GM10248 (cell line): Measurements from ENCODE around the gene YWHAE.
A peak's percentile ranks its signal among the peaks of the same experiment; 100 is the strongest.
"Not testable (repeated sequence)": the region's sequence is repeated elsewhere in the genome, so short reads cannot be mapped to it uniquely, and the experiment has no call there.

Experiments
- CTCF ChIA-PET: fragments of 300-600 bp; sonication (Branson Sonifier 250); formaldehyde crosslinking; extraction: SDS; loops from one replicate; lab custom pipeline; 2021; ENCODE audit warnings: antibody characterized with exemption; lab: Yijun Ruan, JAX
- POLR2A ChIA-PET: fragments of 350-650 bp; sonication (Branson Sonifier 250); formaldehyde crosslinking; extraction: SDS; loops from one replicate; lab custom pipeline; 2020; ENCODE audit warnings: antibody characterized with exemption; lab: Yijun Ruan, JAX
- DNase-seq: peaks from one replicate; pipeline ENCODE4 v3.0.0; 2012; ENCODE audit errors: extremely low spot score
- TF ChIP-seq, protein P1 (sequence below): IDR thresholded peaks from 2 replicates; pipeline ENCODE4 v1.5.1; 2012; ENCODE audit warnings: mild to moderate bottlenecking, low read depth; ENCODE audit errors: extremely low read depth, missing control alignments, control extremely low read depth

Gene YWHAE

DNA sequence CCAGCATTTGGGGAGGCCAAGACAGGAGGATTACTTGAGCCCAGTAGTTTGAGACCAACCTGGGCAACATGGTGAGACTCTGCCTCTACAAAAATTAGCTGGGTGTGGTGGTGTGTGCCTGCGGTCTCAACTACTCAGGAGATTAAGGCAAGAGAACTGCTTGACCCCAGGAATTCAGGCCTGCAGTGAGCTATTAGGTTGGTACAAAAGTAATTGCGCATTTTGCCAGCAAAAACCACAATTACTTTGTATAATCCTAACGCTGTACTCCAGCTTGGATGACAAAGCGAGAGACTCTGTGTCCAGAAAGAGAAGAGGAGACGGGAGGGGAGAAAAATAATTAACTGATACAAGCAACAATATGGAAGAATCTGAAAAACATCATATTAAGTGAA is 32.7 kb downstream of the YWHAE start:
- TF ChIP-seq, protein P1, sequence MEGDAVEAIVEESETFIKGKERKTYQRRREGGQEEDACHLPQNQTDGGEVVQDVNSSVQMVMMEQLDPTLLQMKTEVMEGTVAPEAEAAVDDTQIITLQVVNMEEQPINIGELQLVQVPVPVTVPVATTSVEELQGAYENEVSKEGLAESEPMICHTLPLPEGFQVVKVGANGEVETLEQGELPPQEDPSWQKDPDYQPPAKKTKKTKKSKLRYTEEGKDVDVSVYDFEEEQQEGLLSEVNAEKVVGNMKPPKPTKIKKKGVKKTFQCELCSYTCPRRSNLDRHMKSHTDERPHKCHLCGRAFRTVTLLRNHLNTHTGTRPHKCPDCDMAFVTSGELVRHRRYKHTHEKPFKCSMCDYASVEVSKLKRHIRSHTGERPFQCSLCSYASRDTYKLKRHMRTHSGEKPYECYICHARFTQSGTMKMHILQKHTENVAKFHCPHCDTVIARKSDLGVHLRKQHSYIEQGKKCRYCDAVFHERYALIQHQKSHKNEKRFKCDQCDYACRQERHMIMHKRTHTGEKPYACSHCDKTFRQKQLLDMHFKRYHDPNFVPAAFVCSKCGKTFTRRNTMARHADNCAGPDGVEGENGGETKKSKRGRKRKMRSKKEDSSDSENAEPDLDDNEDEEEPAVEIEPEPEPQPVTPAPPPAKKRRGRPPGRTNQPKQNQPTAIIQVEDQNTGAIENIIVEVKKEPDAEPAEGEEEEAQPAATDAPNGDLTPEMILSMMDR, result no peak
- DNase-seq, result no peak
- CTCF ChIA-PET, result interaction anchor here (2.3 to 4.3 kb wide), 5 partner anchors 11 to 165 kb away, joined by 13 to 100 read pairs (median 53); partner anchors contain the start of genes INPP5K and MYO1C
- POLR2A ChIA-PET, result interaction anchor here (0.6 kb wide), 1 partner anchor 233 kb away, joined by 3 read pairs; no protein-coding TSS in a partner anchor

DNA sequence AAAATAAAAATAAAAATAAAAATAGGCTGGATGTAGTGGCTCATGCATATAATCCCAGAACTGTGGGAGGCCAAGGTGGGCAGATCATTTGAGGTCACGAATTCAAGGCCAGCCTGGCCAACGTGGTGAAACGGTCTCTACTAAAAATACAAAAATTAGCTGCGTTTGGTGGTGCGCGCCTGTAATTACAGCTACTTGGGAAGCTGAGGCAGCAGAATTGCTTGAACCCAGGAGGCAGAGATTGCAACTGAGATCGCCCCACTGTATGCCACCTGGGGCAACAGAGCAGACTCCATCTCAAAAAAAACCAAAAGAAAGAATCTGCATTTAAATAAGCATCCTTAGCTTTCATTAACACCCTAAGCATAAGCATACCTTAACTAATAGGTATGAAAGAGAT is 33.8 kb downstream of the YWHAE start:
- ChIA-PET POLR2A (interaction anchor here (0.8 to 1.8 kb wide), 3 partner anchors 22 to 31 kb away, joined by 3 to 5 read pairs (median 3); no protein-coding TSS in a partner anchor), CTCF (interaction anchor here (0.8 to 6.4 kb wide), 37 partner anchors 8 to 264 kb away, joined by 3 to 100 read pairs (median 9); partner anchors contain the start of genes CRK, INPP5K, MYO1C and YWHAE)
- DNase-seq, result no peak
- TF ChIP-seq, protein P1, result no peak

DNA sequence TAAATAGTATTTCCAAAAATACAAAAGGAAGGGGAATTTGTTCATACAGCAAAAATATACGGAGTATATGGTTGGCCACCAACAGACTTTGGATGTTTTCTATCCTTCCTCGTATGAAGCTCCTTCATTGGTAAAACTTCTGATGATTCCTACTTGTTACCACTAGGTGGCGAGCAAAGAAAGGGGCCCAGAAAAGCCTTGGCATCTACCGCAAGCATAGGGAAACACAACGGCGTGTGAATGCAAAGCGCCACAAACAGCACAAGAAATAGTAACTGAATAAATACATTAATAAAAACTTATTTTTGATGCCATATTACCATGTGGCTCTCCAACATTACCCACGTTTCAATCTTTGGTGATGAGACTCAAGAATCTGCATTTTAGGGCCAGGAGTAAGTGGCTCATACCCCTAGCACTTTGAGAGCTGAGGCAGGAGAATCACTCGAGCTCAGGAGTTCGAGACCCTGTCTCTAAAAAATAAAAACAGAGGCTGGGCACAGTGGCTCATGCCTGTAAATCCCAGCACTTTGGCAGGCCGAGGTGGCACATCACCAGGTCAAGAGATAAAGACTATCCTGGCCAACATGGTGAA is 34.5 kb downstream of the YWHAE start:
- ChIA-PET CTCF (interaction anchor here (0.6 to 6.4 kb wide), 52 partner anchors 9 to 264 kb away, joined by 3 to 100 read pairs (median 6); partner anchors contain the start of genes INPP5K, MYO1C and YWHAE), POLR2A (interaction anchor here (0.6 to 1.8 kb wide), 4 partner anchors 21 to 31 kb away, joined by 3 to 10 read pairs (median 4); no protein-coding TSS in a partner anchor)

DNA sequence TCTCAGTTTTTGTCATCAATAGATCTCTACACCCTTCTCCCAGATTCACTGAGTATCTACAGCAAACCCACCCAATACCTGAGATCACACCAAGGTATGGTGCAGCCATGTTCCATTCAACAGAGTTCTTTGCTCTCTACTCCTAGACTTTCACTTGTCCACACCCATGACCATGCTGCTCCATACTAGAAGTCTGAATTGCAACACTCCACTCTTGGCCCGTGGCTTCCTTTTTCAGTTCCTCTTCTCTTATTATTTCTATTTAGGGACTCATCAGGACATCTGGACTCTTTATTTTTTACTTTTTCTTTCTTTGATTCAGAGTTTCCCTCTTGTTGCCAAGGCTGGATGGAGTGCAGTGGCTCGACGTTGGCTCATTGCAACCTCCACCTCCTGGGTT is 37.1 kb downstream of the YWHAE start:
- peak; percentile 38 for DNase-seq
- CTCF ChIA-PET, result interaction anchor here (0.9 to 6.4 kb wide), 6 partner anchors 11 to 152 kb away, joined by 3 to 54 read pairs (median 6); partner anchors contain the start of gene INPP5K
- POLR2A ChIA-PET, result interaction anchor here (0.5 to 1.2 kb wide), 2 partner anchors 8 to 45 kb away, joined by 3 to 4 read pairs; no protein-coding TSS in a partner anchor
- TF ChIP-seq, protein P1, result no peak

More for the DNA sequence above, 34.5 kb downstream of the YWHAE start:
- DNase-seq, result peak; percentile 74
- TF ChIP-seq, protein P1, result peak; percentile 67

DNA sequence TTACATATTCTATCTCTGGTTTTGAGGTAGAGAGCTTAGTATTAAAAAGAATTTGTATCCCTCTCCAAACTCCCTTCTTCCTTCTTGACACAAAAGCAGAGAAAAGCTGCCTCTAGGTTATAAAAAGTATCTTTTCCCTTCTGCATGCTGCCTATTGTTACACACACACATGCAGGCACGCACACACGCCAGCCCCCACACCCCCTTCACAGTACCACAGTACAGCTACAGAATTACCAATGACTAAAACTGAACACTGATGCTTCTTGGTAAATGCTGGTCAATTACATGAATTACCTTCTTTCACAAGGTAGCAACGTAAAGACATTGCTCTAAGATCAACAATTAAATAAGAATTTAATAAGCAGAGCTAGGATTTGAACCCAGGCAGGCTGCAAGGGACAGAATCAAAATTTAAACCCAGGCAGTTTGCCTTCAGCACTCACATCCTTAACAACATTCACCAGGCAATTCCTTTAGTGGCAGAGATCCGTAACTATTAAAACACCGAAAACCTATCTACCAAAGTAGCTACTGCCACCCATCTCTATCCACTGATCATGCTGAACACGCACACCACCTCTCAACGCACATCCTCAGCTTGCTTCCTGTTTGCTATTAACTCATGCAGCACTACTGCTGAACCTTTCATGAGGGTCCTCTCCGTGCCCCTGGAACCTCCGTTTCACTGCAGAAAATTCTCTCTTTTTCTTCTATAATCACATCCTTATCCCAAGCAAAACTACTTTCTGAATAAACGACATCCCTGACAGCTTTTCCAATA is 37.8 kb downstream of the YWHAE start:
- TF ChIP-seq, protein P1, result no peak
- DNase-seq, result no peak
- ChIA-PET POLR2A (interaction anchor here (0.5 to 1.2 kb wide), 3 partner anchors 9 to 45 kb away, joined by 3 to 4 read pairs (median 3); no protein-coding TSS in a partner anchor), CTCF (interaction anchor here (0.8 to 6.4 kb wide), 14 partner anchors 9 to 177 kb away, joined by 3 to 54 read pairs (median 4); partner anchors contain the start of gene INPP5K)

DNA sequence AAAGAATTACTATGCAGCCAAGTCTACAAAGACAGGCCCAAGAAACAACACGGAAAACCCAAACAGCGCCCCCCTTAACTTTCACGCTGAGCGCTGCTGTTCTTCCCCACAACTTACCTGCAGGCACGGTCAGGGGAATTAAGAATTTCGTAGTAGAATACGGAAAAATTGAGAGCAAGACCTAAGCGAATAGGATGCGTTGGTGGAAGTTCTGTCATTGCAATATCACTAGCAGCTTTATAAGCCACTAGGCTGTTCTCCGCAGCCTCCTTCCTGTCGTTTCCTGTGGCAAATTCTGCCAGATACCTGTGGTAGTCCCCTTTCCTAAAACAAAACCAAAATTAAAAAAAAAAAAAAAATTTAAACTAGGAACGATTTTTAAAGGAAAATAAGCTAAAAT is 39.0 kb downstream of the YWHAE start:
- no peak for DNase-seq
- POLR2A ChIA-PET, result no interaction called here
- TF ChIP-seq, protein P1, result no peak
- CTCF ChIA-PET, result interaction anchor here (1.0 to 6.4 kb wide), 4 partner anchors 9 to 172 kb away, joined by 4 to 54 read pairs (median 4); no protein-coding TSS in a partner anchor

DNA sequence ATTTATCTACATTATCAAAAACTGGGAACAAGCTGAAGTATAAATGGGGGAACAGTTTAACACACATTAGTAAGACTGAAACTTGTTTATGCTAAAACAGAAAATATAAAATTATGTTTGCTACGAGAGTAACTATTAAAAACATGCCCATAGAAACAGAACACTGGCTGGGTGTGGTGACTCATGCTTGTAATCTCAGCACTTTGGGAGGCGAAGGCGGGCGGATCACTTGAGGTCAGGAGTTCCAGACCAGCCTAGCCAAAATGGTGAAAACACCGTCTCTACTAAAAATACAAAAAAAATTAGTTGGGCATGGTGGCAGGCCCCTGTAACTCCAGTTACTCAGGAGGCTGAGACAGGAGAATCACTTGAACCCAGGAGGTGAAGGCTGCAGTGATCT is 39.7 kb downstream of the YWHAE start:
- DNase-seq, POLR2A ChIA-PET, CTCF ChIA-PET: not testable (repeated sequence)
